Naive thymus-derived CD4-positive, alpha-beta T cell (primary cell): ENCODE results near the gene UBE2L6. TPM values are rescaled to one million over a fixed set of nuclear protein-coding genes. Genes with fewer than 3 reads are reported as not detected.

Source experiments
- ATAC-seq: fragments of 150-1000 bp; cut with Tn5 transposase; 2 replicates; pipeline ENCODE4 v1.10.0; 2021; ENCODE audit warnings: mild to moderate bottlenecking, moderate library complexity
- CTCF ChIA-PET: fragments of 350-600 bp; sonication (Branson Sonifier 250); formaldehyde crosslinking; loops from one replicate; lab custom pipeline; 2021; ENCODE audit warnings: antibody characterized with exemption; lab: Charles Lee
- POLR2A ChIA-PET: fragments of 350-600 bp; sonication (Branson Sonifier 250); formaldehyde crosslinking; loops from one replicate; lab custom pipeline; 2021; ENCODE audit warnings: antibody characterized with exemption, inconsistent platforms; lab: Charles Lee
- DNase-seq, 9 donors: peaks; one replicate each; pipeline versions ENCODE4 v3.0.0 to v3.0.0-alpha.2; 2020 to 2022; ENCODE audit warnings: mixed read lengths in 1 of 9
- H3K27ac ChIP-seq: one replicate; pipeline ENCODE4 v1.7.0; 2013; ENCODE audit warnings: mild to moderate bottlenecking, low read depth, low read length, moderate library complexity
- H3K27me3 ChIP-seq, 2 donors: one replicate each; pipeline ENCODE4 v1.7.0; 2013; ENCODE audit warnings: low read length in 2 of 2, mild to moderate bottlenecking in 2 of 2, moderate library complexity in 2 of 2; ENCODE audit not compliant: control insufficient read depth in 2 of 2, insufficient read depth in 2 of 2
- H3K36me3 ChIP-seq, 3 experiments: 1 replicate in 2 of 3; 2 replicates in 1 of 3; pipeline ENCODE4 v1.7.0; 2013; ENCODE audit warnings: low read length in 3 of 3, mild to moderate bottlenecking in 3 of 3, moderate library complexity in 1 of 3; ENCODE audit not compliant: insufficient read depth in 3 of 3, control insufficient read depth in 2 of 3
- H3K4me1 ChIP-seq, 2 donors: one replicate each; pipeline ENCODE4 v1.7.0; 2013; ENCODE audit warnings: low read length in 2 of 2, mild to moderate bottlenecking in 2 of 2, moderate library complexity in 1 of 2; ENCODE audit not compliant: control insufficient read depth in 2 of 2, insufficient read depth in 2 of 2
- H3K4me3 ChIP-seq: 2 replicates; pipeline ENCODE4 v1.7.0; 2013; ENCODE audit warnings: mild to moderate bottlenecking, low read length
- H3K9me3 ChIP-seq, 3 experiments: 1 replicate in 2 of 3; 2 replicates in 1 of 3; pipeline ENCODE4 v1.7.0; 2013; ENCODE audit warnings: low read length in 3 of 3; ENCODE audit not compliant: control insufficient read depth in 2 of 3
- H3K27ac Mint-ChIP-seq, 9 donors: one replicate each; pipeline ENCODE4 v1.8.0; 2020 to 2022; ENCODE audit warnings: mixed read lengths in 9 of 9, mild to moderate bottlenecking in 8 of 9, moderate library complexity in 5 of 9, inconsistent platforms in 2 of 9
- H3K27me3 Mint-ChIP-seq, 5 donors: one replicate each; pipeline ENCODE4 v1.8.0; 2021 to 2022; ENCODE audit warnings: mixed read lengths in 5 of 5, mild to moderate bottlenecking in 1 of 5
- H3K36me3 Mint-ChIP-seq, 5 donors: one replicate each; pipeline ENCODE4 v1.8.0; 2020 to 2022; ENCODE audit warnings: mixed read lengths in 5 of 5, mild to moderate bottlenecking in 3 of 5, inconsistent platforms in 1 of 5
- H3K4me1 Mint-ChIP-seq, 7 donors: one replicate each; pipeline ENCODE4 v1.8.0; 2020 to 2022; ENCODE audit warnings: mixed read lengths in 7 of 7, mild to moderate bottlenecking in 3 of 7, inconsistent platforms in 1 of 7
- H3K4me3 Mint-ChIP-seq, 10 donors: one replicate each; pipeline ENCODE4 v1.8.0; 2020 to 2022; ENCODE audit warnings: mild to moderate bottlenecking in 10 of 10, mixed read lengths in 10 of 10, moderate library complexity in 6 of 10, inconsistent platforms in 2 of 10
- H3K9me3 Mint-ChIP-seq, 11 donors: one replicate each; pipeline ENCODE4 v1.8.0; 2020 to 2022; ENCODE audit warnings: mixed read lengths in 11 of 11, mild to moderate bottlenecking in 4 of 11, inconsistent platforms in 1 of 11, moderate library complexity in 1 of 11
- intact Hi-C, 2 donors: fragments of 100-400 bp; cut with micrococcal nuclease; formaldehyde crosslinking; loops; one replicate each; pipeline ENCODE4 v1.15.1; 2023
- polyA plus RNA-seq, 2 donors: library from polyadenylated mRNA; unstranded; fragments of 300-500 nt; fragmentation: Illumina TruSeq; gene quantifications; one replicate each; pipeline ENCODE4 v1.2.3, GENCODE V29; 2021
- total RNA-seq, 6 experiments: library from RNA in 5 of 6; stranded (reverse) in 5 of 6; gene quantifications; 1 replicate in 5 of 6; 2 replicates in 1 of 6; pipeline ENCODE4 v1.2.3 and lab custom pipeline; 2021 to 2026

Gene UBE2L6
- total and polyA plus RNA-seq, 7 experiments from 2014 or later = 51.1 to 326 (median 73.9) TPM

DNA sequence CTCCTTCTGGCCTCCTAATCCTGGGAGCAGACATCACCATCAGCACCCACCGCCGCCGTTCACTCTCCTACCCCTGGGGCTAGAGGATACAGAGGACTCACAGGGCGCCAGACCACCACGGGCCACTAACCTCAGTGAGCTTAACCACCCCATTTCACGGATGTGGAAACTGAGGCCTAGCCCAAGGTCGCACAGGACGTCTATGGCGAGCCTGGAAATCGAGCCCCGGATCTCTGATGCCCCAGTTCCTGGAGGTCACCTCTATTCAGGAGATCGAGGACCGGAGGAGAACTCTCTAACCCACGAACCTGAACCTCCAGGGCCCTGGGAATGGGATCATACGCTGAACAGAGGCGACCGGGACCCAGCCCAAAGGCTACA, 37.3 kb downstream of the UBE2L6 start:
- Histone ChIP-seq H3K4me3 (peak overlapping the region; percentile 73), H3K4me1 (peaks cover 15 to 17% of the 10 kb centered on the region in 2 donors), H3K36me3 (peaks cover 0 to 9% (median 0%) of the 10 kb centered on the region in 3 experiments), H3K27ac (peak overlapping the region; percentile 91), H3K27me3 (no peaks in the 10 kb centered on the region), H3K9me3 (no peaks in the 10 kb centered on the region)
- H3K4me3 Mint-ChIP-seq = peak overlapping the region; percentile 86 to 95 (median 91)
- peak overlapping the region; percentile 87 to 98 (median 95) for H3K27ac Mint-ChIP-seq
- peaks cover 6 to 43% (median 33%) of the 10 kb centered on the region in 7 donors for H3K4me1 Mint-ChIP-seq
- peaks cover 0 to 7% (median 0%) of the 10 kb centered on the region in 5 donors for H3K36me3 Mint-ChIP-seq
- POLR2A ChIA-PET = interaction anchor here (0.6 to 2.5 kb wide), 8 partner anchors 29 to 1107 kb away, joined by 3 to 13 read pairs (median 4); partner anchors contain the start of genes TNKS1BP1 and UBE2L6
- ATAC-seq (no peak), DNase-seq (no peak)
- intact Hi-C loops = loop anchor here (1.0 to 5.0 kb wide), 13 partner anchors 16 to 1612 kb away; partner anchors contain the start of genes CLP1 (in 2 of the 2), MED19 (in 2 of the 2), SELENOH (in 2 of the 2) and SSRP1 (in 2 of the 2)
- no peaks in the 10 kb centered on the region for H3K9me3 Mint-ChIP-seq
- CTCF ChIA-PET = interaction anchor here (1.8 to 9.1 kb wide), 3 partner anchors 17 to 72 kb away, joined by 6 to 286 read pairs (median 107); partner anchors contain the start of gene RTN4RL2
- H3K27me3 Mint-ChIP-seq = no peaks in the 10 kb centered on the region

DNA sequence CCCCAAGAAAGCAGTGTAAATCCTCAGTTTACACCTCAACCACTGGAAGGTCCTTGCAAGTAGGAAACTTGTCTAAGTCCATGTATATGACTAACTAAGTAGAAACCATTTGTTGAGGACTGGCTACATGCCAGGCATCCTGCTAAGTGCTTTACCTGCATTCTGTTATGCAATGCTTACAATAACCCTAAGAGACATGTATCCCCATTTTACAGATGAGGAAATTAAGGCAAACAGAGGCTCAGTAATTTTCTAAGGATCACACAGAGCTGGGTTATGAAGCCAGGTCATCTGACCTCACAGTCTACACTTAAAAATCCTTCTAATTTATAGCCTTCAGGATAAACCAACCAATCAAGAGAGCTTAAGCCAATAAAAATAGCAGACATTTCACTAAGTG, 38.5 kb downstream of the UBE2L6 start:
- H3K27me3 ChIP-seq = no peaks in the 10 kb centered on the region
- H3K36me3 ChIP-seq = peaks cover 0 to 9% (median 0%) of the 10 kb centered on the region in 3 experiments
- peak overlapping the region; percentile 91 for H3K27ac ChIP-seq
- ATAC-seq (no peak), DNase-seq (no peak)
- CTCF ChIA-PET = interaction anchor here (0.6 to 9.1 kb wide), 5 partner anchors 12 to 109 kb away, joined by 4 to 286 read pairs (median 43); partner anchors contain the start of genes RTN4RL2 and SLC43A1
- Mint-ChIP-seq H3K9me3 (no peaks in the 10 kb centered on the region), H3K4me1 (peaks cover 10 to 43% (median 33%) of the 10 kb centered on the region in 7 donors), H3K4me3 (peak overlapping the region in 1 of 10 donors; percentile 42), H3K36me3 (peaks cover 0 to 11% (median 0%) of the 10 kb centered on the region in 5 donors), H3K27me3 (no peaks in the 10 kb centered on the region), H3K27ac (peak overlapping the region in 4 of 9 donors; percentile 14 to 96 (median 50))
- no peak overlapping the region for H3K4me3 ChIP-seq
- no peaks in the 10 kb centered on the region for H3K9me3 ChIP-seq
- POLR2A ChIA-PET = interaction anchor here (1.1 to 2.1 kb wide), 6 partner anchors 36 to 215 kb away, joined by 3 to 8 read pairs (median 4); partner anchors contain the start of gene TNKS1BP1
- intact Hi-C loops = no loop called here
- H3K4me1 ChIP-seq = peaks cover 15 to 17% of the 10 kb centered on the region in 2 donors

DNA sequence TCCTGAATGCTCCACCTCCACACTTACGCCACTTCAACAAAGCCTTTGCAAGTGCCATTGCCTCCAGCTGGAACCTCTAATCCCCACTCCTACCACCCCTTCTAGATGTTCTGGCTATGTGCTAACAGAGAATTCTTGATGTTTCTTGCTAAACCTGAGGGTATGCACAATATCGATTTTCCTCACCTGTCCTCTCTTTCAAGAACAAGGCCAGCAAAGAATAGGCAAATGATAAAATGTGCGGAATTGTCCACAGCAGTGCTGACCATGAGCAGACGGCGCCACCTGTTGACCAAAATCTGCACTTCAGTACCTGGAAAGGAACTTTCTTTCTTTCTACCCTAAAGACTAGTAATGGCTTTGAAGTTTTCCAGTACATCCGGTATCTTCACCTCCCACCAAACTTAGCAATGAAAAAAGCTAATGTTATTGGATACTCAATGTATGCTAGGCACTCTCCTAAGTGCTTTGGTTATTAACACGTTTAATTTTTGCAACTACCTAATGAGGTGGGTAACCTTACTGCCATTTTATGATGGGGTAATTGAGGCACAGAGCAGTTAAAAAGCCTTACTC, 40.3 kb downstream of the UBE2L6 start:
- H3K36me3 ChIP-seq = peaks cover 0 to 9% (median 0%) of the 10 kb centered on the region in 3 experiments
- H3K27me3 ChIP-seq = no peaks in the 10 kb centered on the region
- Mint-ChIP-seq H3K27me3 (no peaks in the 10 kb centered on the region), H3K27ac (peak overlapping the region in 7 of 9 donors; percentile 14 to 81 (median 56)), H3K36me3 (peaks cover 0 to 8% (median 0%) of the 10 kb centered on the region in 5 donors), H3K9me3 (peaks cover 0 to 5% (median 0%) of the 10 kb centered on the region in 11 donors), H3K4me3 (no peak overlapping the region), H3K4me1 (peaks cover 10 to 43% (median 33%) of the 10 kb centered on the region in 7 donors)
- no peaks in the 10 kb centered on the region for H3K9me3 ChIP-seq
- intact Hi-C loops = loop anchor here (1.0 to 2.0 kb wide), 5 partner anchors 12 to 182 kb away; partner anchors contain the start of gene SLC43A1 (in 1 of the 2)
- CTCF ChIA-PET = interaction anchor here (0.7 to 9.1 kb wide), 23 partner anchors 10 to 209 kb away, joined by 3 to 286 read pairs (median 4); partner anchors contain the start of genes P2RX3, RTN4RL2, SLC43A1 and UBE2L6
- no peak for ATAC-seq
- H3K27ac ChIP-seq = peak overlapping the region; percentile 30
- H3K4me3 ChIP-seq = no peak overlapping the region
- peaks cover 15 to 17% of the 10 kb centered on the region in 2 donors for H3K4me1 ChIP-seq
- POLR2A ChIA-PET = interaction anchor here (0.6 to 2.0 kb wide), 9 partner anchors 11 to 117 kb away, joined by 3 to 11 read pairs (median 6); partner anchors contain the start of gene SLC43A1
- DNase-seq = peak; percentile 49 to 74 (median 69)

DNA sequence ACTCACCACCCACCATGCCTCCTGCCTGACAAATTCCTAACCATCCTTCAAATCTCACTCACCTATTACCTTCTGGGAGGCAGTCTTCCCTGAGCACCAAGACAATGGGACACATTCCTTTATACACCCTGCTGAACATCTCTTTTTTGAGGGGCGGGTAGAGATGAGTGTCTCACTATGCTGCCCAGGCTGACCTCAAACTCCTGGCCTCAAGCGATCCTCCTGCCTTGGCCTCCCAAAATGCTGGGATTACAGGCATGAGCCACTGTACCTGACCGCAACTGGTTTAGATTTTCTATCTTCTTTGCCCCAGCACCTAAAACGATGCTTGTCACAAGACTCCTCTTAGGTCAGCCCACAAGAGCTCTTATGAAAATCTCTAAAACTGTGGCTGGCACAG, 44.1 kb downstream of the UBE2L6 start:
- POLR2A ChIA-PET = interaction anchor here (0.7 to 2.0 kb wide), 2 partner anchors 9 to 70 kb away, joined by 3 to 12 read pairs; partner anchors contain the start of gene SLC43A1
- peaks cover 0 to 6% (median 0%) of the 10 kb centered on the region in 5 donors for H3K36me3 Mint-ChIP-seq
- DNase-seq = no peak

DNA sequence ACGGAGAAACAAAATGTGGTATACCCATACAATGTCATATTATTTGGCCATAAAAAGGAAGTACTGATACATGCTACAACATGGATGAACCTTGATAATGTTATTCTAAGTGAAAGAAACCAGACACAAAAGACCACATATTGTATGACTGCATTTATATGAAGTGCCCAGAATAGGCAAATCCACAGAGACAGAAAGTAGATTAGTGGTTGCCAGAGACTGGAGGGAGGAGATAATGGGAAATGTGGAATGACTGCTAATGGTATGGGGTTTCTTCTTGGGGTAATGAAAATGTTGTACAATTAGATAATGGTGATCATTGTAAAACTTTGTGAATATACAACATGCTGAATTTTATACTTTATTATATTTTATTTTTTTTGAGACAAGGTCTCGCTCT, 46.4 kb downstream of the UBE2L6 start:
- no peaks in the 10 kb centered on the region for H3K9me3 ChIP-seq
- H3K36me3 ChIP-seq = no peaks in the 10 kb centered on the region
- no peak overlapping the region for H3K4me3 Mint-ChIP-seq
- intact Hi-C loops = no loop called here
- peaks cover 0 to 7% (median 0%) of the 10 kb centered on the region in 5 donors for H3K27me3 Mint-ChIP-seq
- peaks cover 0 to 4% (median 0%) of the 10 kb centered on the region in 5 donors for H3K36me3 Mint-ChIP-seq
- no peaks in the 10 kb centered on the region for H3K27me3 ChIP-seq
- ATAC-seq (no peak), DNase-seq (no peak)
- no peaks in the 10 kb centered on the region for H3K4me1 ChIP-seq
- peaks cover under 1 to 4% (median 2%) of the 10 kb centered on the region in 7 donors for H3K4me1 Mint-ChIP-seq
- no peak overlapping the region for H3K27ac ChIP-seq
- CTCF ChIA-PET = interaction anchor here (0.6 to 2.1 kb wide), 5 partner anchors 15 to 175 kb away, joined by 3 to 12 read pairs (median 4); no protein-coding TSS in a partner anchor
- H3K4me3 ChIP-seq = no peak overlapping the region
- POLR2A ChIA-PET = no interaction called here
- peaks cover 0 to 5% (median 0%) of the 10 kb centered on the region in 11 donors for H3K9me3 Mint-ChIP-seq
- H3K27ac Mint-ChIP-seq = no peak overlapping the region

More for the DNA sequence above, 44.1 kb downstream of the UBE2L6 start:
- Mint-ChIP-seq H3K9me3 (peaks cover 0 to 5% (median 0%) of the 10 kb centered on the region in 11 donors), H3K27ac (peak overlapping the region in 1 of 9 donors; percentile 1), H3K27me3 (no peaks in the 10 kb centered on the region), H3K4me1 (peaks cover 0 to 13% (median 10%) of the 10 kb centered on the region in 7 donors), H3K4me3 (no peak overlapping the region)
- Histone ChIP-seq H3K9me3 (no peaks in the 10 kb centered on the region), H3K27me3 (no peaks in the 10 kb centered on the region), H3K36me3 (peaks cover 0 to under 1% (median 0%) of the 10 kb centered on the region in 3 experiments), H3K4me1 (peaks cover 0 to 8% of the 10 kb centered on the region in 2 donors), H3K27ac (no peak overlapping the region), H3K4me3 (no peak overlapping the region)
- intact Hi-C loops = no loop called here
- CTCF ChIA-PET = interaction anchor here (0.9 to 9.1 kb wide), 3 partner anchors 30 to 66 kb away, joined by 11 to 286 read pairs (median 107); partner anchors contain the start of gene RTN4RL2
- no peak for ATAC-seq

DNA sequence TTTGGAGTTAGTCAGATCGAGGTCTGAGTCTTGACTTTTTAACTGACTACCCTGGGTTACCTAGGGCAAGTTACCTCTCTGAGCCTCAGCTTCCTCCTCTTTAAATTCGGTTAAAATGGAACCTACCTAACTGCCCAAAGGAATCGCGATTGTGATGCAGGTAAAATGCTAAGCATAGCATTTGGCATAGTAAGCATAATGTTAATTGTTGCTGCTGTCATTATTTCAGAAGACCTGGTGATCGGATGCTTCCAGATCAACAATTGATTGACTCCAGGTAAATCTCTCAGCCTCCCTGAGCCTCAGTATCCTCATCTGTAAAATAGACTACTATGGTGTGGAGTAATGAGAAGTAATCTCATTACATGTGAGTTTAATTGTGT, 51.4 kb downstream of the UBE2L6 start:
- H3K36me3 ChIP-seq = peaks cover 0 to 12% (median 0%) of the 10 kb centered on the region in 3 experiments
- H3K27ac ChIP-seq = peak overlapping the region; percentile 63
- ATAC-seq (no peak), DNase-seq (no peak)
- intact Hi-C loops = no loop called here
- no peaks in the 10 kb centered on the region for H3K9me3 ChIP-seq
- H3K27me3 ChIP-seq = no peaks in the 10 kb centered on the region
- Mint-ChIP-seq H3K36me3 (no peaks in the 10 kb centered on the region), H3K27me3 (peaks cover 0 to 10% (median 0%) of the 10 kb centered on the region in 5 donors), H3K4me3 (peak overlapping the region; percentile 89 to 99 (median 98)), H3K4me1 (peaks cover 19 to 31% (median 29%) of the 10 kb centered on the region in 7 donors), H3K27ac (peak overlapping the region; percentile 23 to 93 (median 73)), H3K9me3 (no peaks in the 10 kb centered on the region)
- CTCF ChIA-PET = interaction anchor here (0.9 to 5.3 kb wide), 5 partner anchors 9 to 128 kb away, joined by 3 to 43 read pairs (median 4); no protein-coding TSS in a partner anchor
- H3K4me3 ChIP-seq = peak overlapping the region; percentile 63
- peaks cover 5 to 7% of the 10 kb centered on the region in 2 donors for H3K4me1 ChIP-seq
- POLR2A ChIA-PET = interaction anchor here (1.0 to 3.1 kb wide), 5 partner anchors 8 to 91 kb away, joined by 3 to 12 read pairs (median 5); no protein-coding TSS in a partner anchor
